HepG2 (cell line): Measurements from ENCODE around the gene RAC2. TPM values are rescaled to one million over a fixed set of nuclear protein-coding genes. Genes with fewer than 3 reads are reported as not detected.

Experiments
- ATAC-seq: fragments of 200-7000 bp; cut with Tn5 transposase; 3 replicates; pipeline ENCODE4 v1.9.1; 2020; ENCODE audit warnings: mild to moderate bottlenecking, moderate library complexity
- BruUV-seq: library from RNA; stranded (reverse); fragments of 400-500 nt; replicated peaks from 2 replicates; lab custom pipeline; 2021; lab: Mats Ljungman, UMichigan
- CTCF ChIA-PET: fragments of 300-600 bp; formaldehyde crosslinking; extraction: SDS; loops from one replicate; lab custom pipeline; 2021; ENCODE audit warnings: low total read pairs, inconsistent platforms, low intra/inter-chr PET ratio; lab: Yijun Ruan, JAX
- POLR2A ChIA-PET: fragments of 350-600 bp; sonication (Branson Sonifier 250); formaldehyde crosslinking; loops from one replicate; lab custom pipeline; 2020; ENCODE audit warnings: antibody characterized with exemption, inconsistent platforms; lab: Yijun Ruan, JAX
- DNase-seq: peaks from one replicate; pipeline ENCODE4 v3.0.0-alpha.2; 2015; ENCODE audit warnings: low spot score
- FAIRE-seq: peaks from 3 replicates; lab custom pipeline; 2011; peaks lifted over from hg19 to GRCh38; lab: Jason Lieb, UNC
- H2AFZ ChIP-seq: one replicate; pipeline ENCODE4 v1.6.1; 2011; ENCODE audit warnings: low read length, inconsistent platforms
- H3K27ac ChIP-seq: fragments of 300-600 bp; 3 replicates; pipeline ENCODE4 v1.8.0; 2011; ENCODE audit warnings: mixed run types, mild to moderate bottlenecking, mixed read lengths, low read length, inconsistent platforms; ENCODE audit not compliant: insufficient read depth; ENCODE audit errors: extremely low read length
- H3K27me3 ChIP-seq, 2 experiments: fragments of 200-600 bp in 1 of 2; 2 replicates in 1 of 2; 3 replicates in 1 of 2; pipeline versions ENCODE4 v1.6.0 to v1.8.0; 2011; ENCODE audit warnings: low read length in 2 of 2, mild to moderate bottlenecking in 2 of 2, moderate library complexity in 2 of 2, inconsistent platforms in 1 of 2; ENCODE audit not compliant: insufficient read depth in 2 of 2, control insufficient read depth in 1 of 2
- H3K36me3 ChIP-seq, 2 experiments: fragments of 200-600 bp in 1 of 2; replicated peaks in 1 of 2; 2 replicates in 1 of 2; 3 replicates in 1 of 2; pipeline versions ENCODE4 v1.5.1 to v1.8.0; 2011; ENCODE audit warnings: low read length in 2 of 2, inconsistent platforms in 1 of 2; ENCODE audit not compliant: insufficient read depth in 2 of 2, control insufficient read depth in 1 of 2
- H3K4me1 ChIP-seq: 2 replicates; pipeline ENCODE4 v1.5.1; 2012; ENCODE audit warnings: low read length, inconsistent platforms; ENCODE audit not compliant: insufficient read depth
- H3K4me2 ChIP-seq: 2 replicates; pipeline ENCODE4 v1.6.0; 2011; ENCODE audit warnings: low read depth, low read length, inconsistent platforms
- H3K4me3 ChIP-seq, 3 experiments: fragments of 200-600 bp in 1 of 3; sonication (generic), shearing (Covaris generic) in 1 of 3; replicated peaks in 1 of 3; 2 replicates each; pipeline ENCODE4 v1.5.1; 2011 to 2016; ENCODE audit warnings: low read length in 3 of 3, inconsistent platforms in 2 of 3, low read depth in 2 of 3, mild to moderate bottlenecking in 2 of 3, control low read depth in 1 of 3, mixed read lengths in 1 of 3; ENCODE audit not compliant: insufficient read depth in 1 of 3
- H3K79me2 ChIP-seq: one replicate; pipeline ENCODE4 v1.6.1; 2011; ENCODE audit warnings: low read length, inconsistent platforms; ENCODE audit not compliant: insufficient read depth
- H3K9ac ChIP-seq: 2 replicates; pipeline ENCODE4 v1.6.0; 2011; ENCODE audit warnings: mild to moderate bottlenecking, low read depth, low read length, inconsistent platforms; ENCODE audit not compliant: insufficient read depth
- H3K9me3 ChIP-seq: 2 replicates; pipeline ENCODE4 v1.5.1; 2012; ENCODE audit warnings: mild to moderate bottlenecking, low read length
- H4K20me1 ChIP-seq: 2 replicates; pipeline ENCODE4 v1.6.0; 2011; ENCODE audit warnings: inconsistent platforms, mild to moderate bottlenecking, low read length, moderate library complexity; ENCODE audit not compliant: insufficient read depth
- ARHGAP35 ChIP-seq: sonication (generic); formaldehyde crosslinking; IDR thresholded peaks from 2 replicates; pipeline ENCODE4 v1.9.0; 2022; ENCODE audit warnings: mild to moderate bottlenecking, inconsistent platforms, moderate library complexity, missing genetic modification reagents, borderline replicate concordance
- ARNT2 ChIP-seq: sonication (generic); formaldehyde crosslinking; IDR thresholded peaks from 2 replicates; pipeline ENCODE4 v1.8.0; 2022; ENCODE audit warnings: mild to moderate bottlenecking, low read depth, missing genetic modification reagents, moderate library complexity
- CBX1 ChIP-seq: IDR thresholded peaks from one replicate; pipeline ENCODE4 v1.6.1; 2016; ENCODE audit warnings: antibody characterized with exemption, low read depth
- HNF4A ChIP-seq: sonication (generic); formaldehyde crosslinking; IDR thresholded peaks from 2 replicates; pipeline ENCODE4 v1.4.0; 2020; ENCODE audit warnings: missing genetic modification reagents
- IKZF4 ChIP-seq: sonication (generic); formaldehyde crosslinking; IDR thresholded peaks from 2 replicates; pipeline ENCODE4 v1.5.1; 2020; ENCODE audit warnings: borderline replicate concordance, mild to moderate bottlenecking, low read depth, missing genetic modification reagents; ENCODE audit errors: not compliant biosample characterization
- JARID2 ChIP-seq: sonication (generic); formaldehyde crosslinking; IDR thresholded peaks from 2 replicates; pipeline ENCODE4 v1.8.1; 2023; ENCODE audit warnings: missing genetic modification reagents, inconsistent platforms; ENCODE audit not compliant: insufficient replicate concordance
- KDM6A ChIP-seq: IDR thresholded peaks from 2 replicates; pipeline ENCODE4 v1.6.1; 2016; ENCODE audit warnings: low read depth
- MTA3 ChIP-seq: sonication (generic); formaldehyde crosslinking; IDR thresholded peaks from 2 replicates; pipeline ENCODE4 v1.4.0; 2020; ENCODE audit warnings: missing genetic modification reagents
- NR2F1 ChIP-seq, 2 experiments: fragments of 450-650 bp in 1 of 2; formaldehyde crosslinking in 1 of 2; IDR thresholded peaks; 2 replicates each; pipeline versions ENCODE4 v1.5.0 to v1.6.1; 2016 to 2020; ENCODE audit warnings: mild to moderate bottlenecking in 1 of 2, missing compliant biosample characterization in 1 of 2, missing genetic modification reagents in 1 of 2, moderate library complexity in 1 of 2
- NR2F2 ChIP-seq: IDR thresholded peaks from 2 replicates; pipeline ENCODE4 v1.6.1; 2012; ENCODE audit warnings: low read depth, inconsistent platforms, borderline replicate concordance
- NR2F6 ChIP-seq, 2 experiments: IDR thresholded peaks; 2 replicates each; pipeline ENCODE4 v1.6.1; 2016; ENCODE audit warnings: antibody characterized with exemption in 1 of 2, mild to moderate bottlenecking in 1 of 2
- ONECUT2 ChIP-seq: sonication (generic); formaldehyde crosslinking; IDR thresholded peaks from 2 replicates; pipeline ENCODE4 v1.4.0; 2020; ENCODE audit warnings: missing genetic modification reagents
- POGZ ChIP-seq: sonication (generic); formaldehyde crosslinking; IDR thresholded peaks from 2 replicates; pipeline ENCODE4 v1.4.0; 2020; ENCODE audit warnings: mild to moderate bottlenecking, missing genetic modification reagents
- PRPF4 ChIP-seq: fragments of 200-400 bp; formaldehyde crosslinking; IDR thresholded peaks from 2 replicates; pipeline ENCODE4 v1.6.1; 2016; ENCODE audit warnings: low read length, low read depth; ENCODE audit not compliant: poor library complexity, severe bottlenecking
- PTBP1 ChIP-seq: fragments of 200-400 bp; formaldehyde crosslinking; IDR thresholded peaks from 2 replicates; pipeline ENCODE4 v1.6.1; 2018; ENCODE audit warnings: low read length, low read depth; ENCODE audit not compliant: poor library complexity, severe bottlenecking
- SIN3B ChIP-seq: fragments of 150-350 bp; IDR thresholded peaks from 2 replicates; pipeline ENCODE4 v1.6.1; 2014; ENCODE audit warnings: low read length
- YY1 ChIP-seq: IDR thresholded peaks from 2 replicates; pipeline ENCODE4 v1.6.1; 2011; ENCODE audit warnings: low read length, low read depth, moderate library complexity, mild to moderate bottlenecking; ENCODE audit not compliant: insufficient read depth, insufficient replicate concordance
- ZNF484 ChIP-seq: sonication (generic); formaldehyde crosslinking; IDR thresholded peaks from 2 replicates; pipeline ENCODE4 v1.5.1; 2020; ENCODE audit warnings: mild to moderate bottlenecking, low read depth, missing genetic modification reagents, borderline replicate concordance
- ZNF557 ChIP-seq: sonication (generic); formaldehyde crosslinking; IDR thresholded peaks from 2 replicates; pipeline ENCODE4 v1.4.0; 2020; ENCODE audit warnings: missing genetic modification reagents
- WGBS: methylation state at CpG from one replicate; pipeline ENCODE4 v1.1.6; 2017; ENCODE audit warnings: low lambda C conversion rate; 5-methylcytosine and 5-hydroxymethylcytosine counted together
- in situ Hi-C: cut with HindIII; loops from 2 replicates; pipeline ENCODE4 v1.10.0; 2017; ENCODE audit warnings: low pct_unique_long_range_greater_than_20kb; ENCODE audit not compliant: extremely low pct_ligation_motif_present
- intact Hi-C: fragments of 100-400 bp; cut with micrococcal nuclease; formaldehyde crosslinking; loops from one replicate; pipeline ENCODE4 v1.10.0; 2022; ENCODE audit not compliant: unreplicated experiment
- polyA plus RNA-seq, 8 experiments: library from polyadenylated mRNA; depleted of rRNA in 3 of 8; stranded (reverse) in 7 of 8; unstranded in 1 of 8; fragments of >200 nt; fragmentation: Illumina TruSeq in 4 of 8; extraction: Trizol in 4 of 8; gene quantifications; 2 replicates each; pipeline versions ENCODE4 v1.2.1 to v1.2.3, GENCODE V29; 2011 to 2016; ENCODE audit warnings: low read depth in 4 of 8, missing spikeins in 1 of 8, mixed read lengths in 1 of 8; ENCODE audit not compliant: insufficient read depth in 1 of 8
- total RNA-seq, 5 experiments: library from RNA; depleted of rRNA; stranded (reverse); fragments of >200 nt; fragmentation: Illumina TruSeq; extraction: Trizol; gene quantifications; 2 replicates each; pipeline ENCODE4 v1.2.3, GENCODE V29; 2016; ENCODE audit warnings: low read depth in 1 of 5
- TF ChIP-seq, protein P1 (sequence below): sonication (generic); formaldehyde crosslinking; IDR thresholded peaks from 2 replicates; pipeline ENCODE4 v1.4.0; 2020; ENCODE audit warnings: missing genetic modification reagents, low read depth, mild to moderate bottlenecking, borderline replicate concordance
- TF ChIP-seq, protein P2 (sequence below): sonication (generic); formaldehyde crosslinking; IDR thresholded peaks from 2 replicates; pipeline ENCODE4 v1.4.0; 2020; ENCODE audit warnings: mild to moderate bottlenecking, missing genetic modification reagents
- TF ChIP-seq, protein P3 (sequence below): sonication (generic); formaldehyde crosslinking; conservative IDR thresholded peaks from 2 replicates; pipeline ENCODE4 v1.4.0; 2020; ENCODE audit warnings: missing genetic modification reagents

The RAC2 gene
- total and polyA plus RNA-seq, 2 of the 13 experiments (the other 11 are each of a cell fraction or from before 2014, with no cell fraction given): 0.73 TPM; not detected in 1

GRCh38 chr22:37194750-37195149, 49.3 kb downstream of the RAC2 start:
- Histone ChIP-seq H3K4me3 (no peak overlapping the region), H3K36me3 (no peaks in the 10 kb centered on the region), H3K9ac (no peak overlapping the region), H2AFZ (no peak overlapping the region), H3K9me3 (no peaks in the 10 kb centered on the region), H3K27ac (no peak overlapping the region), H4K20me1 (peaks cover 3% of the 10 kb centered on the region; the same call in 1 of the 2 replicates), H3K79me2 (no peaks in the 10 kb centered on the region), H3K4me2 (no peak overlapping the region), H3K27me3 (no peaks in the 10 kb centered on the region), H3K4me1 (peaks cover 54% of the 10 kb centered on the region)
- ATAC-seq (no peak), FAIRE-seq (no peak), DNase-seq (no peak)
- in situ Hi-C loops (loop anchor here (5.0 kb wide), 1 partner anchor 32 kb away; no protein-coding TSS in a partner anchor), intact Hi-C loops (loop anchor here (5.0 kb wide), 1 partner anchor 162 kb away; no protein-coding TSS in a partner anchor)
- BruUV-seq: no TSS peak
- WGBS: 19% methylated on average over 3 of the region's 3 CpGs
- CTCF ChIA-PET: no interaction called here
- POLR2A ChIA-PET: interaction anchor here (1.1 to 1.3 kb wide), 2 partner anchors 16 to 162 kb away, joined by 3 read pairs; no protein-coding TSS in a partner anchor
- TF ChIP-seq, protein P1, sequence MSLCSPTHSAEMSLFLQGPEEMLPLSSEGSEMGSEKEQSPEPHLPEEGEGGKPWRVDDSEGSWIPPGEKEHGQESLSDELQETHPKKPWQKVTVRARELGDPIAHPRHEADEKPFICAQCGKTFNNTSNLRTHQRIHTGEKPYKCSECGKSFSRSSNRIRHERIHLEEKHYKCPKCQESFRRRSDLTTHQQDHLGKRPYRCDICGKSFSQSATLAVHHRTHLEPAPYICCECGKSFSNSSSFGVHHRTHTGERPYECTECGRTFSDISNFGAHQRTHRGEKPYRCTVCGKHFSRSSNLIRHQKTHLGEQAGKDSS (CRISPR knock-in tag): no peak
- TF ChIP-seq SIN3B (no peak), PRPF4 (no peak), ARHGAP35 (CRISPR knock-in tag) (no peak), ARNT2 (no peak), NR2F2 (peak; percentile 43; the same call in 1 of the 2 replicates), MTA3 (no peak), ONECUT2 (CRISPR knock-in tag) (peak; percentile 85), YY1 (no peak), NR2F1 (CRISPR knock-in tag; IDR thresholded peaks at IDR 0.05) (peak in 1 of 2 experiments; percentile 47; a peak in 2 of 4 replicates), ZNF484 (CRISPR knock-in tag) (no peak), POGZ (no peak), NR2F6 (IDR thresholded peaks at IDR 0.05) (peak; percentile 72), NR2F6 (CRISPR knock-in tag; IDR thresholded peaks at IDR 0.05) (0 out of 2 replicates have a peak, but pooled peaks have one; percentile 48), HNF4A (CRISPR knock-in tag) (peak; percentile 46), KDM6A (no peak), ZNF557 (no peak), JARID2 (CRISPR knock-in tag) (no peak), PTBP1 (no peak), CBX1 (no peak), IKZF4 (CRISPR knock-in tag) (no peak)
- TF ChIP-seq, protein P2, sequence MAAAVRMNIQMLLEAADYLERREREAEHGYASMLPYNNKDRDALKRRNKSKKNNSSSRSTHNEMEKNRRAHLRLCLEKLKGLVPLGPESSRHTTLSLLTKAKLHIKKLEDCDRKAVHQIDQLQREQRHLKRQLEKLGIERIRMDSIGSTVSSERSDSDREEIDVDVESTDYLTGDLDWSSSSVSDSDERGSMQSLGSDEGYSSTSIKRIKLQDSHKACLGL: no peak
- TF ChIP-seq, protein P3, sequence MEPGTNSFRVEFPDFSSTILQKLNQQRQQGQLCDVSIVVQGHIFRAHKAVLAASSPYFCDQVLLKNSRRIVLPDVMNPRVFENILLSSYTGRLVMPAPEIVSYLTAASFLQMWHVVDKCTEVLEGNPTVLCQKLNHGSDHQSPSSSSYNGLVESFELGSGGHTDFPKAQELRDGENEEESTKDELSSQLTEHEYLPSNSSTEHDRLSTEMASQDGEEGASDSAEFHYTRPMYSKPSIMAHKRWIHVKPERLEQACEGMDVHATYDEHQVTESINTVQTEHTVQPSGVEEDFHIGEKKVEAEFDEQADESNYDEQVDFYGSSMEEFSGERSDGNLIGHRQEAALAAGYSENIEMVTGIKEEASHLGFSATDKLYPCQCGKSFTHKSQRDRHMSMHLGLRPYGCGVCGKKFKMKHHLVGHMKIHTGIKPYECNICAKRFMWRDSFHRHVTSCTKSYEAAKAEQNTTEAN (CRISPR knock-in tag): no peak
